GM12872 (cell line): ENCODE measurements around the gene DOK5.

Source experiments
- TF ChIP-seq, protein P1 (sequence below): IDR thresholded peaks from 3 replicates; pipeline ENCODE4 v1.5.1; 2011; ENCODE audit warnings: low read depth, mild to moderate bottlenecking, low read length, moderate library complexity; ENCODE audit not compliant: insufficient read depth

DOK5 gene

DNA sequence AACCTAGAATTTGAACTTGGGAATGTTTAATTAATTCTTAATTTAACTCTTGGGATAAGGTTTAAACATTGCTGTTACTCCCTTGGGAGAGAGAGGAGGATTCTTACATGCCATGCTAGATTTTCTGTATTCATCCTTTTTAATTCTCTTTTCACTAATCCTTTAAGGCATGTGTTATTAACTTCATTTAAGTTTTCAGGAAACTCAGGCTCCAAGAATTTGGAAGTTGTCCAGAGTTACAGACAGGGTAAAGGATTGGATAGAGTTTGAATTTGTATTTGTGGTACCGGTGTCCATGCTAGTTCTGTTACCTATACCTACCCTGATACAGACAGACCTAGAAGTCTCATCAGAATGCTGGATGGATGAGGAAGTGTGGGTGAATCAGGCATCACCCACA, 23.7 kb downstream of the DOK5 start:
- TF ChIP-seq, protein P1, sequence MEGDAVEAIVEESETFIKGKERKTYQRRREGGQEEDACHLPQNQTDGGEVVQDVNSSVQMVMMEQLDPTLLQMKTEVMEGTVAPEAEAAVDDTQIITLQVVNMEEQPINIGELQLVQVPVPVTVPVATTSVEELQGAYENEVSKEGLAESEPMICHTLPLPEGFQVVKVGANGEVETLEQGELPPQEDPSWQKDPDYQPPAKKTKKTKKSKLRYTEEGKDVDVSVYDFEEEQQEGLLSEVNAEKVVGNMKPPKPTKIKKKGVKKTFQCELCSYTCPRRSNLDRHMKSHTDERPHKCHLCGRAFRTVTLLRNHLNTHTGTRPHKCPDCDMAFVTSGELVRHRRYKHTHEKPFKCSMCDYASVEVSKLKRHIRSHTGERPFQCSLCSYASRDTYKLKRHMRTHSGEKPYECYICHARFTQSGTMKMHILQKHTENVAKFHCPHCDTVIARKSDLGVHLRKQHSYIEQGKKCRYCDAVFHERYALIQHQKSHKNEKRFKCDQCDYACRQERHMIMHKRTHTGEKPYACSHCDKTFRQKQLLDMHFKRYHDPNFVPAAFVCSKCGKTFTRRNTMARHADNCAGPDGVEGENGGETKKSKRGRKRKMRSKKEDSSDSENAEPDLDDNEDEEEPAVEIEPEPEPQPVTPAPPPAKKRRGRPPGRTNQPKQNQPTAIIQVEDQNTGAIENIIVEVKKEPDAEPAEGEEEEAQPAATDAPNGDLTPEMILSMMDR, result no peak

DNA sequence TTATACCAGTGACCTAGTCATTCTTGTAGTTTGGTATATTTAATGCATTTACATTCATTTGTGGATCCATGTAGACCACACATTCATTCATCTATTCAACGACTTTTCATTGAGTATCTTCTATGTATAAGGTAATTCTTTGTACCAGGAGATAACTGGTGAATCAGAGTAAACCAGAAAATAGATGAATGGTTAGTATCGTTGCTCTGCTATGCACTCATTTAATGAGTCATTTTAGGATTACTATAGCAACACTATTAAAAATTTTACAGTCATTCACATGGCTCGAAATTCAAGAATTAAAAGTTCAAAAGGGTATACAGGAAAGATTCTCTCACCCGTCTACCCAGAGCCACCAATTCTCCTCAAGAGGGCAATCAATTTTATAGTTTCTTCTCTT, 26.8 kb downstream of the DOK5 start:
- TF ChIP-seq, protein P1, result no peak

DNA sequence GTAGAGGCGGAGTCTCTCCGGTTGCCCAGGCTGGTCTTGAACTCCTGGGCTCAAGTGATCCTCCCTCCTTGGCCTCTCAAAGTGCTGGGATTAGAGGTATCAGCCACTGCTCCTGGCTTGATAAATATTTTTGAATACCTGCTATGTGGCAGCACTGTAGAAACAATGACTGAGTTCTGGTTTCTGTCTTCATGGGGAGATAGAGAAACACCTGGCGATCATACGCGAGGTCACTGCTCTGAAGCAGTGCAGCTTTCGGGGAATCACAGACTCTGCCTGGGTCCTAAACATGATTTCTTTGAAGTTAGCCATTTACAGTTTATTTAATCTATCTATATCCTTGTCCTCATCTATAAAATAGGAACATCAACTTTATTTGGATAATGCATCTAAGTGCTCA, 31.2 kb downstream of the DOK5 start:
- TF ChIP-seq, protein P1, result no peak

DNA sequence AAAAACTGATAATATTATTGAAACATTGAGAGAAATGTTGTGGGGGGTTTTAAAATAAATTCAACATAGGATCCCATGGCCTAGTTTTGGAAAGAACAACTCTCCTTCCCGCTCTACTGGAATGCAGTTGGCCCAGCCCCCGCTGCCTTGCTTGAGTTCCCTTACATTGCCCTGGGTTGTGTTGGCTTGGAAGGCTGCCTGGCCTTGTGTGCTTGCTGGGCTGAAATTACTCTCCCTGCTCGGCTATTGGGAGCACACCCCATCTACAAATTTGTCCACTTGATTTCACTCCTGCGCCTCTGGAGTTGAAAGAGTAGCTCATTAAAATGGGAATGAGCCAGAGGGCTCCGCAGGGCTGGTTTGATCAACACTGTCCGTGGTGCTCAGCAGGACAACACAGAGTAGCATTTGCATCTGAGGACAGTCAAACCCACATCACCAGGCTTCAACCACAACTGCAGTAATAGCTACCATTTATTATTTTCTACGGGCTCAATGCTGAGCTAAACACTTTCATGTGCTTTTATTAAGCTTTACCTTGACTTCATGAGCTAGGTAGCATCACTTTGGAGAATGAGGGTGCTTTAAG, 35.2 kb downstream of the DOK5 start:
- TF ChIP-seq, protein P1, result no peak

DNA sequence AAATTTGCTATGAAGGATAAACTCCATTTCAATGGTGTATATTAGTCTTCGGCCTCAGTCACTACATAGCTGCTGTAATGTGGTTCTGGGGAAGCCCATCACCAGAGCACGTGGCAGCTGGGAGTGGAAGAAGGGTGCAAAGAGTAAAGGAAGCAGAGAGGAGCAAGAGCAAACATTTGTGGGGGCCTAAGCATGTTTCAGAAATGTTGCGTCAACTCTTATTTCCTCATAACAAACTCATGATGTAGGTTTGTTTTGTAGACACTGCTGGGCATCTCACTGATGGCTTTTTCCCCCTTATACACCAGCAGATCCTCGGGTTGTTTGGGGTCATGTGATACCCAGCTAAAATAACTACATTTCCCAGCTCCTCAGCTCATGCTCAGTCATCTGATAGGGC, 37.3 kb downstream of the DOK5 start:
- TF ChIP-seq, protein P1, result no peak

DNA sequence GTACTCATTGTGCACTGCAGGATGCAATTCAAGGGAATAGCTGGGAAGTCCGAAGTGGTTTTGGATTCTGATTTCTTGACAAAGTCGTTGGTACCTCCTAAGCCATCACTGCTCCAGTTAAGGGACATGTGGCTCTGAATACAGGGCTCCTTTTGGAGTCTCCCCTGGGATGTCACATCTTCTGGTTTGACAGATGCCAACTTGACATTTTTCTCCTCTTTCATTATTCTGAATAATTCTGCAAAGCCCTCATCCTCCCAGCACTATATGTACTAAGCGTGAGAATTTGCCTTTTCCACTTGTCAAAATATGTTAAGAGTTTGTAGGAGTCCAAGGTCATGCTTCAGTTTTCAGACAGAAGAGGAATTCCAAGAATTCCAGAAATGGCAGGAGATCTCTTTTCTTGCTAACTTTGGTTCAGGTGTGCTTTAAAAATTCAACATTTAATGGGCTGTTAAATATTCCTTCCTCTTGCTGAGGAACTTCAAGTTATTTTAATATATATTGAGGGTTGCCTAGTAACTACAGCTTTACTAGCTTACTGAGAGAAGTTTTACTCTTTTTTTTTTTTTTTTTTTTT, 38.7 kb downstream of the DOK5 start:
- TF ChIP-seq, protein P1, result no peak

DNA sequence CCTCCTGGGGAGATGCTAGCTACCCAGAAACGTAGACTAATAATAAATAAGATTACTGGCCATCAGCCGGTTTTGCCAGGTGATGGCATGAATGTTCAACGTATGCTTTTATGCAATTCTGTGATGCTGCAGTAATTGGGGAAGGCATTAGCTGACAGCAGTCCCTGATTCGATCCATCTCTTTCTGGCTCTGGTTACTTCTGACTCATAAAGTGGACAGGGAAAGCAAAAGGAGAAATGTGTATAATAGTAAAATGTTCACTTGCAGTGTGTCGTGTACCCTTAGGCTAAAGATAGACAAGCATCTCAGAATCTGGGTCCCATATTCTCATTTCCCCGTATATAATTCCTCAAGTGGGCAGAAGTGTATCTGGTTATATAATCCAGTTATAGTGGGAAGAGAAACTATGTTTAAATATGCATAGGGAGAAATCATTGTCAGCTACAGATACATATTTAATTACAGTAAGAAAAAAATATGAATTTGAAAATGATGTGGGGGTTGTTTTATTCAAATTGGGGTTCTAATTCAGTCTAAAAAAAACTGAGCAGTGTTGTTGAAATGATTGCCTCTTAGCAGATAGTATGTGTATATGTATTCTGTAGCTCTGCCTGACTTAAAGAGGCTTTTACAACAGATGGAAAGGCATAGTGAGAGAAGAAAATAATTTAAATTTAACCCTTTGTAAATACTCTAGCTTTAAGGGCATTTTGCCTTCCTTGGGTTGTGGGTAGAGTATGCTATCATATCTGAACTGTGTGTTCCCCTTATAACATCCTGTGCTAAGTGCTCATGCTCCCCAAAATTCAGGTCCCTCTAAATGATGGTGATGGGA, 40.6 kb downstream of the DOK5 start:
- TF ChIP-seq, protein P1, result no peak
